NCI-H446 (cell line): ENCODE measurements around the gene EIF1AD.
A peak's percentile ranks its signal among the peaks of the same experiment; 100 is the strongest.
"Not testable (repeated sequence)": the region's sequence is repeated elsewhere in the genome, so short reads cannot be mapped to it uniquely, and the experiment has no call there.

Experiments used
- DNase-seq, 2 experiments: peaks; one replicate each; lab custom pipeline; 2025; lab: John Stamatoyannopoulos, UW

EIF1AD gene

DNA sequence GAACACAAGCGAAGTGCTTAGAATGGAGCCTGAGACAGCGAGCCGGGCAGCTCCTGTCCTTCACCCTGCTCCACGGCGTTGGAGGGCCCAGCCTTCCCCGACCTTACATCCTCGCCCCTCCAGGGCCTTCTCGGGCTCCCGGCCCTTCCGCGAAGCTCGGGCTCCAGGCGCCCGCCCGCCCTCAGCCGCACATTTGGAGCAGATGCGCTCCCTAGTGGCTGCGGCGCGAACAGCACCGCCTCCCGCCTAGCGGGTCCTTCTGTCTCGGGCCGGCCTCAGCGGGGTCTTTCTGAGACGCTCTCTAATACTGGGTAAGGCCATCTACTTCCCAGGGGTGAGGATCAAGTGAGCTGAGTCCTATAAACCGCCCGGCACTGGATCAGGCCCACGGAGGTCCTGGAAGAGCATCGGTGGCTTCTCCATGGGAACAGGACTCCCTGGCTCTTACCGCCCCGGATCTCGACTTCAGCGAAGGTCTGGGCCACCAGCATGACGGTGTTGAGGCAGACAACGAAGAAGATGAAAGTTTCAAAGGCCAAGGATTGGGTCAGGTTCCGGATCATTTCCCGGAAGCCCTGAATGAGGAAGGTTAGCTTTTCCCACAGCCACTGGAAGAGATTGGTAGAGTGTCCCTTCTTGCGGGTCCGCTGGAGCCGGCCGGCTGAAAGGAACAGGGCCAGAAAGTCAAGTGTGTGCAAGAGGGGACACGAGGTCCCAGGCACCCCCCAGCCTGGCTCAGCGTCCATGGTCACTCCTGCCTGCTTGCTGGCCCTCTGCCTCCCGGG lies 20.6 kb upstream of the EIF1AD start:
- peak; percentile 32 to 88 for DNase-seq

DNA sequence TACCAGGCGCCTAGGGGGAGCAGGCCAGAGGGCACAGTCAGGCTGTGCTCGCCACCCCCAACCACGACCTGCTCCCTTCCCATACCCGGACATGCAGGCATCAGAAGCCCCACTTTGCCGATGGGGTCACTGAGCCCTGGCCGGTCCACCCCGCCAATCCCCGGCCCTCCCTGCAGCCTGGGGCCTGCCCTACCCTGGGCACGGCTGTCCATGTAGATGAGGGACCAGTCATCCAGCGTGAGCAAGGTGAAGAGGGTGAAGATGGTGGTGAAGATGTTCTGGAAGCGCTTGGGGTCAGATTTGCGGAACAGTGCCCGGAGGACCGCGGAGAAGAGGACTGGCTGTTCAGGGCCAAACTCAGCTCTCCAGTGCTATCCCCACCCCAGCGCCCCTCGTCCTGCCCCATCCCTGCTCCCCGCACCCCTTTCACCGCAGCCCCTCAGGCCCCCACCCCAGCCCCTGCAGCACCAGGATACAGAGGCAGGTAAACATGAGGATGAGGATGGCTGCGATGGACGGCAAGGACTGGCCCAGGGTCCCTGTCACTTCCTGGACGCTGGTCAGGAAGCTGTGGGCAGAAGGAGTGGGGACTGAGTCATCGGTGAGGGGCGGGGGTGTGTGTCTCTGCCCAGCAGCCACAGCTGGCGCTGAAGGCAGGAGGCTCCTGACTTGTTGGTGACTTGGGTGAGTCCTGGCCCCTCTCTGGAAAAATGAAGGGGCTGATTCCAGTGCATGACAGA lies 18.8 kb upstream of the EIF1AD start:
- DNase-seq, result no peak

DNA sequence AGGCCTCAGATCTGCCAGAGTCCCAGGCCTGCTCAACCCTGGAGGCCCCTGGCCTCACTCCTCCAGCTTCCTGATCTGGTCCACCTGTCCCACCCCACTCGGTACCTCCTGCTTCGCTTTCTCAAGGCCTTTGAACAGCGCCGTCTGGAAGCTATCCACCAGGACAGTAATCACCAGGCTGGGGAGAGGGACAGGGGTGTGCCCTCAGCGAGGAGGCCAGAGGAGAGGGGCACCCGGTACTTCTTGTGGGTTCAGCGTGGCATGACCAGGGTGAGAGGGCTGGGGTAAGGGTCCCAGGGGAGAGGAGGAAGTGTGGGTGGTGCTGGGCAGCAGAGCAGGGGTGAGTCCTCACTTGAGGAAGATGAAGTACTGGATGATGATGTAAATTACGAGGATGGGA lies 18.3 kb upstream of the EIF1AD start:
- no peak for DNase-seq

DNA sequence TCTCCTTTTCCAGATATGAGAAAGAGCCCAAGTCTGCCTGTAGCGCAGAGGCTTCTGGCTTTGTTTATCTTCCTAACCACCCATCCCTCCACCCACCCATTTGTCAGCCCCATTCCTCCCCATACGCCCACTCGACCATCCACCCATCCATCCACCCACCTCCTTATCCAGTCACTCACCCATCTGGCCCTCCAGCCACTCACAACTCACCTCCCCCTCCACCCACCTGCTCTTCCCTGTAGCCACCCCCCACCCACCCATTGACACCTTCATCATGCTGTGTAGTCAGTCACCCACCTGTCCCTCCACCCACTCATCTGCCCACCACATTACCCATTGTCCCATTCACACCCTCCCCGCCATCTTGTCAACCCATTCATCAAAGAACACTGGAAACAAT lies 15.4 kb upstream of the EIF1AD start:
- no peak for DNase-seq

DNA sequence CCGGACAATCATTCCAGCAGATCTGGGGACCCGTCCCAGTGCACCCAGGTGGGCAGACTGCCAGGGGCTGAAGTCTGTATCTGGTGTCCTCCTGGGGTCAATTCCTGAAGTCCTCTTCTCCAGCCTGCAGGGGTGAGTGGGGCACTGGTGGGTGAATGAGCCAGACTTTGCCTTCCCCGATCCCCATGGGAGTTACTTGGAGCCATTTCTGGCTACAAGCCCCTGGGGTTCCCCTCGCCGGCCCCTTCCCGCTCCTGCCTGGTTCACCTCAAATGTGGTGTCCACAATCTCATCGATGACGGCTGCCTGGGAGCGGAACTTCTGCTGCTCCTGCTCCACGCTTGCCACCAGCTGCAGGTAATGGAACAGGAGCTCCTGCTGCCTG lies 14.8 kb upstream of the EIF1AD start:
- DNase-seq, result no peak

DNA sequence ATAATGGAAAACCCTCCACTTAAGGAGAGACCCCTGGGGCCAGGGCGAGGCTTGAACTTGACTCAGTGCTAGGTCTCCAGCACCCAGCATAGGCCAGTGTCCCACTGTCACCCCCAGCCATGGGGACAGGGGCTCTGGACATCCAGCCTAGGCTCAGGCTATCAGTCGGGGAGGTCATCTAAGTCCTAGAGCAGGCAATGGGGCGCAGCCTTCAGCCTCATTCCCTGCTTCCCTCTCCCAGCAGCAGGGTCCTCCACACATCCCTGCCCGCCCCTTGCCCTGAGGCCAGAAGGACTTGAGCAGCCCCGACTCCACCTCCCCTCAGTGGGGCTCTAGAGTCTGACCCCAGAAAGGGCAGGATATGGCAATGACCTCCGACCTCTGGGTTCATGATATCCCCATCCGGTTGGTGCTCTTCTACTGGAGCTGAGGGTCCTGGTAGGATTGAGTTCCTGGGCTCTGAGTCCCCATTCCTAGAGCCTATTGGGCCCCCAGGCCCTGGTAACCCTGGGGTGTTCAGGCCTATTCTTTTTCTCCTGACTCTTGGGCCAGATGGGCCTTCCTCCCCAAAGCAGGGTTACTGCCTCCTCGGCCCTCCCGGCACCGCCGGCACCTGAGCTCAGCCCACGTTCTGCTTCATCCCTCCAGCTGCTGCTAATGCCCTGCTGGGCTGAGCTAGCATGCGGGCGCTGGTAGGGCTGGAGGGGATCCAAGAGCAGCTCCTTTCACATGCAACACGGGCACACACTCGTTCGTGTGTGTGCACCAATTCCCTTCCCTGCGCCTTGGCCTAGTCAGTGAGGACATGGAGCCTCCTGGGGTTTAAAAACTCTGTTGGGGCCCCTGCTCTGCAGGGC lies 14.2 kb upstream of the EIF1AD start:
- DNase-seq, result peak in 1 of 2 experiments; percentile 46

DNA sequence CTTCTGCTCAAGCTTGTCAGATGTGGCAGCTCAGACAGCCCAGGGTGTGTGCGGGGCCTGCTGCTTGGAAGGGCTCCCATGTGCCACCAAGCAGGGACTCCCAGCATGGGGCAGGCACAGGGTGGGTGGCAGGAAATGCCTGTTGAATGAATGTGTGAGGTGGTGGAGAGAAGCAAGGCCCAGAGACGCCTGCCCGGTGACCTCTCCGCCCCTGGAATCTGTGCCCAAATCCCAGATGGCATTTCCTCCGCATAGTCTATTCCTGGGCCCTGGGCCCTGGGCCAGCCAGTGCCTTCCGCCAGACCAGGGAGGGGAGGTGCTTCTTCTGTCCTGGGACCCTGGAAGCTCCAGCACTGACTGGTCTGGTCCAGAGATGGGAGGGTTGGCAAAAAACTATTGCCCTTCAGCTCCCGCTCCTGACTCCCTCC lies 13.5 kb upstream of the EIF1AD start:
- DNase-seq, result peak in 1 of 2 experiments; percentile 45

DNA sequence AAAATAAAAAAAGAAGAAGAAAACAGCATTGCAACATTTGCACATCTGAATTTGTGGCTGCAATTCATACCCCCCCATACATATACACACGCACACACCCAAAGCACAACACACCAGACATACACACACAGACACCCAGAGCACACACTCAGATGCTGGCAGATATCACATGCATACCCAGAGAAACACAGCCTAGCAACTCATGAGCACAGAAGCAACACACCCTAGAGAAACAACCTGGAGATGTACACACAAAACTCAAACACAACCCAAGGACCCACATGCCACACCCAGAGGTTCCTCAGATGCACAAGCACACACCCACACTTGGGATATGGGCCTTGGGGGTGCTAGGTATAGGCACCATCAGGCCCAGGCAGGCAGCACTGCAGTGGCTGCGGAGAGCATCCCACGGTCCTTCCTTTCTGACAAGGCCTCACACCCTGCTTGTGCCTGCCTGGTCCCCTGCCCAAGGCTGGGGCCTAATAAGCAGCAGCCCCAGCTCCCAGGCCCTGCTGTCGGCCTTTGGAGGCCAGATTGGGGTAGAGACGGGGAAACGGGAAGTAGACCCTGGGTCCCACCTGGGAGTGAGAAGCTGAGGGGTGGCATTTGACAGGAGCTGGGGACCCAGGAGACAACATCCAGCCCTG lies 13.0 kb upstream of the EIF1AD start:
- no peak for DNase-seq

DNA sequence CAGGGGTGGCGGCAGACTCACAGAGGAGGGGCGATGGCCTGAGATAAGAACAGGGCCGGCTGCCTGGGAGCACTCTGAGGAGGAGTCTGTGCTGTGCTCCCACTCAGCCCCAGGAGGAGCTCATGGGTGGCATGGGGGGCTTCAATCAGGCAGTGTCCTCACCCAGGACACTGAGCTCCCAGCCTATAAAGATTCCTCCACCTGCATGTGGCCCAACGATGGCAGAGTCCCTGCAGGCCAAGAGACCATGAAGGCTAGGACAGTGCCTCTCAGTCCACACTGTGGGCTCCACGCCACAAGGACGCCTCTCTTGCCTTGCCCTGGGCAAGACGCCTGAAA lies 11.8 kb upstream of the EIF1AD start:
- DNase-seq, result no peak

DNA sequence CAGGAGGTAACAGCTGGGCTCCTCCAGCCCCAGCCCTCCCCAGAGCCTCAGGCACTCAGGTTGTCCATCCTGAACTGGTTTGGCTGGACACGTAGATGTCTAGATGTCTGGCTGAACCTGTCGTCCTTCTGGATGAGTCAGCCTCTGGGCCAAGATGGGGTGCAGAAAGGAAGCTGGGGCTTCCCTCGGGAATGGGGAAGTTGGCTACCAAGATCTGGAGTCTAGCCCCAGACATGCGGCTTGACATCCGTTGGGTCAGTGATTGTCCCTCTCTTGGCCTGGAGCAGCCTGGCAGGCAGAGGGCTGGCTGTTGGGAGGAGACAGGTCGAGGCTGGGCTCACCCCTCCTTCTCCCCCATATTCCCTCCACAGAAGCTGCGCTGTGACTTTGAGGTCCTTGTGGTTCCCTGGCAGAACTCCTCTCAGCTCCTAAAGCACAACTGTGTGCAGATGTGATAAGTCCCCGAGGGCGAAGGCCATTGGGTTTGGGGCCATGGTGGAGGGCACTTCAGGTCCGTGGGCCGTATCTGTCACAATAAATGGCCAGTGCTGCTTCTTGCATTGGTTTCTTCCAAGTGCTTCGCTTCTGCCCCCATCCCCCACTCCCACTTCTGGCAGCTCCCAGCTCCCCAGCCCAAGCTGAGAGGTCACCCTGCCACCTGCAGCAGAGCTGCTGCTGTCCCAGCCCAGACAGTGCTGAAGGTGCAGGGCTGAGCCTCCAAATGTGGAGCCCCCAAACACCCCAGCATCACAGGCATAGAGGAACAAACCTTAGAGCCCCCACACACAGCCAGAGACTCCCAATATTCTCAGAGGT lies 11.2 kb upstream of the EIF1AD start:
- DNase-seq, result no peak

DNA sequence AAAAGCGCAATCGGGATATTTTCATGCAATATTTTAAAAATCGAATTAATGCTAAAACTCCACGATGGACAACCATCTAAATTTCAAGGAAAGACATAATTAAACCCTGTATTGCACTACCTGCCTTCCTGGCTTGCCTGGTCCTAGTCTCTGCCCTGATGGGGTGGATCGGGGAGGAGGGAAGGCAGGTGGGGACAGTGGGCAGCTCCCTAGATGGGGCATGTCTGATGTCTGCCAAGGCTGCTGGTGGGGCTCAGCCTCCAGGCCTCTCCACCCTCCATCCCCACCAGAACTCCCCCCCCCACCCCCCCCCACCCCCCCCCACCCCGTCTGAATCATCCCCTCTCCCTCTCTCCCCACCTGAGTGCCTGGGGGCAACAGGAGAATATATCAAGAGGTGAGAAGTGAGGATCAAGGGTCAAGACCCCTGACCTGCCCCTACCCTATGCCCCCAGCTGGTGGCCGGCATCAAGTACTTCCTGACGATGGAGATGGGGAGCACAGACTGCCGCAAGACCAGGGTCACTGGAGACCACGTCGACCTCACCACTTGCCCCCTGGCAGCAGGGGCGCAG lies 10.5 kb upstream of the EIF1AD start:
- no peak for DNase-seq

DNA sequence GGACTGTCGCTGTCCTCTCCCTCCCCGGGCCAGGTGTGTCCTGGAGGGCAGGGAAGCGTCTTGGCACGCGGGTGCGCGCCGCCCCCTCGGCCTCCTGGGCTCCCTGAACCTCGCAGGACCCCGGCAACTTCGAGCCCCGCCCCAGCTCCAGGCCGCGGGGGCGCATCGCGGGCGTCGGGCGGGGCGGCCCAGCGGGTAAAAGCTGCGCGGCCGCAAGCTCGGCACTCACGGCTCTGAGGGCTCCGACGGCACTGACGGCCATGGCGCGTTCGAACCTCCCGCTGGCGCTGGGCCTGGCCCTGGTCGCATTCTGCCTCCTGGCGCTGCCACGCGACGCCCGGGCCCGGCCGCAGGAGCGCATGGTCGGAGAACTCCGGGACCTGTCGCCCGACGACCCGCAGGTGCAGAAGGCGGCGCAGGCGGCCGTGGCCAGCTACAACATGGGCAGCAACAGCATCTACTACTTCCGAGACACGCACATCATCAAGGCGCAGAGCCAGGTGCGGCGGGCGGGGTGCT lies 9.9 kb upstream of the EIF1AD start, which contains the start of gene CST6:
CST6 (plus strand) TSS at position 224 of the 519 bp plus-strand sequence; CDS start at position 261, 37 bp downstream.
- no peak for DNase-seq

DNA sequence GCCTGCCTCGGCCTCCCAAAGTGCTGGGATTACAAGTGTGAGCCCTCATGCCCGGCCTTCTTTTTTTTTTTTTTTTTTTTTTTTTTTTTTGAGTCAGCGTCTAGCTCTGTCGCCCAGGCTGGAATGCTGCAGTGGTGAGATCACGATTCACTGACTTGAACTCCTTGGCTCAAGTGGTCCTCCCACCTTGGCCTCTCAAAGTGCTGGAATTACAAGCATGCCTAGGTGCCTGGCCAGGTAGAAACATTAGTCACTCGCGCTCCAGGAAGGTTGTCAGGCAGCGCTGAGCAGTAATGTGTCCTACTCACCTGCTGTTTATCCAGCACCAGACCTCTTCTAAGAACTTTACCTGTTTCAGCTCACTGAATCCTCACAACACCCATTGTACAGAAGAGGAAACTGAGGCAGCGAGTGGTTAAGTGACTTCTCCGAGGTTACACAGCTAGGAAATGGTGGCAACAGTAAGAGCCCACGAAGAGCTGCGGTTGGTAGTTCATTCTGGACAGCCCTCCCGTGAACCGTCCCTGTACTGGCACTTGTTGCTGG lies 9.4 kb upstream of the EIF1AD start:
- DNase-seq, result no peak

DNA sequence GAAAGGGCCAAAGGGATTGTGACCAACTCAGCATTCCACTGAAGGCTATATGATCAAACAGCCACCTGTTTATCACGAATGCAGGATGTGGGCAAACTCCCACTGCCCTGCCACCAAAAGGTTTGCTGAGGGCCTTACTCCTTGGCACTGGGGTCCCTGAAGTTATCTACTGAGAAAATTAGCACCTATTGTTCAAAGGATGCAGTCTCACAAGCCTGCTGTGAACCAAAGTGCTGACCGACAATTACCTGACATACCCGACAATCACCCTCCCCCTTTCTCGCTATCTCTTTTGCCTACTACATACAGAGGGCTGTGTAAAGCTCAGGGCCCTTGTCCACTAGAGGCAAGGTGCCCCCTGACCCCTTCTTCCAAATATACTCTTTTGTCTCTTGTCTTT lies 8.1 kb upstream of the EIF1AD start:
- not testable (repeated sequence) for DNase-seq

DNA sequence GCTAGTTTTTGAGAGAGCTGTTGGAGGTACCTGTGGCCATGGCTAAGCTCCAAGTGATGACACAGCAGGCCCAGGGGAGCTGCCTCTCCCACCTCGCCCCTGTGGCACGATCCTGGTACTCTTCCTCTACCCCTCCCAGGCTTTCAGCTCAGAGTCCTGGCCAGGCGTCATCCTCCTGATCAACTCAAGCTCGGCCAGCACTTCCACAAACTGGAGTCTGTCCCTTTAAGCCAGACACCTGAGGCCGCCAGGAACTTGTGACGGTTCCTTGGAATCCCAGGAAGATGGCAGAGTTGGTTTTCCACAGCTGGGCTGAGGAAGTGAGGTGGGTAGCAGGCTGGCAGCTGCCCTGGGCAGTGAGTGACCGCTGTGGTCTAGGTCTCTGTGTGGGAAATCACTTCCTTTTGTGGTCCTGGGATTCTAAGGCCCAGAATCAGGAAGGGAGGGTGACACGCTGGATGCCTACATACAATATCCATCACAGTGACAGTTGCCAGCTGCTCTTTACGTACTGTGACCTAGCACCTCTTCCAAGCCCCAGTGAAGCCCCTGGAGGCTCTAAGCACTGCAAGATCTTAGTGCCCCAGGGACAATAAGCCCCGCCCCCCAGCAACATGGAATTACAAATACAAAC lies 6.6 kb upstream of the EIF1AD start:
- DNase-seq, result no peak

DNA sequence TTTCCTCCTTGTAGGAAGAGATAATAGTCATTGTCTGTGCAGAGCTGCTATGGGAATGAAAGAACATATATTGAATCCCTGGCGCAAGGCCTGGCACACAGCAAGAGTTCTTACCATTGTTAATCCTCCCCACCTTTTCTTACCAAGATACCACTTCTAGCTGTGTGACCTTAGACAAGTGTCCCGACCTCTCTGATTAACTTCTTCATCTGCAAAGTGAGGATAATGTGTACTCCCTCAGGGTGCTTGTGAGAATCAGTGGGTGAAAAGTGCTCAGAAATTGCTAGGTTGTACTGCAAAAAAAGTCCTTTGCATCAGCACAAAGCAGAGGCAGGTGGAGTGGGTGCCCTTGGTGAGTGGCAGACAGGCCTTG lies 6.1 kb upstream of the EIF1AD start:
- no peak for DNase-seq

DNA sequence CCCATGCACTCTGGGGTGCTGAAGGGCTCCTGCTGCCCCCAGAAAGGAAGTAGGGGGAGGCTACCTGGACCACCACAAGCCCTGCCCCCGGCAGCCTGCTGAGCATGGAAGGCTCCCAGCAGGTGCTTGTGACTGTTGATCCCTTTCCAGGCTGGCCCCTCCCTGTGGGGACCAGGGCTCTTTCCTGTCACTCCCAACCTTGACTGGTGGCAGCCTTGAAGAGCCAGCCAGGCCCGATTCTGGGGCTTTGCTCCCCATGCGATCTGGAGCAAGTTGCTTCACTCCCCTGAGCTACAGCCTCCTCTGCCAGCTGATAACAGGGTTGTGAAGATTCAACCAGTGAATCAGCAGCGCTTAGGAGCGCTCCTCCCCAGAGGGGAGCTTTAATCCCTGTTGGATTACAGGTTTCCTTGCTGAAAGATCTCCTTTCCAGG lies 5.3 kb upstream of the EIF1AD start:
- no peak for DNase-seq

DNA sequence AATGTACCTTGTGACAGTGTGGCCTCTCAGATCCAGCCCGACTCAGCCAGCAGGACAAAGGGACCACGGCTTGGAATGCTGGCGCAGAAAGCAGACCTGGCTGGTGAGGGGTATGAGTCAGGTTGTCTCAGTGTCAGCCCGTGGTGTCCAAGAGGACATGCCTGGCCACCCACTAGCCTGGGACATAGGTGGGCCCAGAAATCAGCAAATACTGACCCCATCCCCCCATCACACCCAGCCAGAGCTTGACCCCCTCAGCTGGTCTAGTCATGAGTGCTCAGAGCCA lies 4.9 kb upstream of the EIF1AD start:
- DNase-seq, result no peak

DNA sequence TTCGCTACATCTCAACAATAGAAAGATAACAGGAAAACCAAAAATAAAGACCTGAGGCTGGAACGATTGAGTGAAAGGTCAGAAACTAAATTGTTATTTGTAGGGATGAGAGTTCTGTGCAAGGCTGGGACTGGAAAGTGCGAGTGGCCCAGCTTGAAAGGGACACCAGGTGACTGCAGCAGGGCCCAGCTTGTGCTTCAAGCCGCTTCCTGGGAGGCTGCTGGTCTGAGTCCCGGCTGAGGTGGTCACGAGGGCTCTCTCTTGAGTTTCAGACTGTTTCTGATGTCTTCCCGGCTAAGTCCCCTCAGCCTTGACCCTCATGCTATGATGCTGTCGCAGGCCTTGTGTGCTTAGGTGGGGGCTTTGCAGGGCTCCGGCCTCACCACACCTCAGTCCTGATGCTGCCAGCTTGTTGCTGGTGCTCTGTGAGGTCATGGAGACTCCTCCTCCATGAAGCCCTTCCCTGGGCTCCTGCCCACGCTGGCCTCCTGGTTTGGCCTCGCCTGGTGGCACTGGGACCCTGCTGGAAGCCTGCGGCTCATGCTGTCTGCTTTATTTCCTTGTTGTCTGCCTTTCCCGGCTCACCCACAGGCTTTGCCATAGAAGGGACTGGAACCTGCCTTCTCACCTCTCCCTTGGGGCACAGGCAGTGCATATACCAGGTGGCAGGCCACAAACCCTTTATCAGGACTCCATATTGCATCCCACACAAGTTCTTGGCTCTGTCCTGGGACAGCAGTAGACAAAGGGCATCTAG lies 4.4 kb upstream of the EIF1AD start:
- DNase-seq, result no peak
